GM12892 (cell line): ENCODE measurements around the gene TCAP.
A peak's percentile ranks its signal among the peaks of the same experiment; 100 is the strongest.

Experiments
- DNase-seq: peaks from one replicate; pipeline ENCODE4 v3.0.0; 2011; ENCODE audit not compliant: insufficient read length
- FAIRE-seq: peaks from 2 replicates; lab custom pipeline; 2011; peaks lifted over from hg19 to GRCh38; lab: Jason Lieb, UNC
- POLR2A ChIP-seq: IDR thresholded peaks from 2 replicates; pipeline ENCODE4 v1.6.1; 2011; ENCODE audit warnings: low read depth, low read length, control low read depth
- POLR2AphosphoS5 ChIP-seq: IDR thresholded peaks from 2 replicates; pipeline ENCODE4 v1.6.1; 2011; ENCODE audit warnings: low read depth, low read length, control low read depth
- TAF1 ChIP-seq: IDR thresholded peaks from 2 replicates; pipeline ENCODE4 v1.6.1; 2011; ENCODE audit warnings: low read depth, mild to moderate bottlenecking, control low read depth, low read length, borderline replicate concordance

The TCAP gene

DNA sequence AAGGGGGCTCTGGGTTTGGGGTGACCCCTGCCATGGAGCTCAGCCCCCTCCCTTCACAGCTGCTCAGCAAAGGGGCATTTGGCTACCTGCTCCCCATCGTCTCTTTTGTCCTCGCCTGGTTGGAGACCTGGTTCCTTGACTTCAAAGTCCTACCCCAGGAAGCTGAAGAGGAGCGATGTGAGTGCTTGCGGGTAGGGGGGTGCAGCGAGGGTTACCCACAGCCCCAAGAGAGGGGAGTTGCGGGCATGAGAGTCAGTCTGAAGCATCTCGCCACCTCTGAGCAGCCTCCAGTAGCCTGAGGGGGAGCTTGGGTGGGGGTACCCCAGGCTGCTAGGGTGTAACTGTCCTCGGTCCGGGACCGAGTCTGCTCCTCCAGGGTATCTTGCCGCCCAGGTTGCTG is 6.8 kb upstream of the TCAP start:
- DNase-seq = no peak
- TF ChIP-seq TAF1 (no peak), POLR2A (no peak), POLR2AphosphoS5 (no peak)
- FAIRE-seq = no peak

DNA sequence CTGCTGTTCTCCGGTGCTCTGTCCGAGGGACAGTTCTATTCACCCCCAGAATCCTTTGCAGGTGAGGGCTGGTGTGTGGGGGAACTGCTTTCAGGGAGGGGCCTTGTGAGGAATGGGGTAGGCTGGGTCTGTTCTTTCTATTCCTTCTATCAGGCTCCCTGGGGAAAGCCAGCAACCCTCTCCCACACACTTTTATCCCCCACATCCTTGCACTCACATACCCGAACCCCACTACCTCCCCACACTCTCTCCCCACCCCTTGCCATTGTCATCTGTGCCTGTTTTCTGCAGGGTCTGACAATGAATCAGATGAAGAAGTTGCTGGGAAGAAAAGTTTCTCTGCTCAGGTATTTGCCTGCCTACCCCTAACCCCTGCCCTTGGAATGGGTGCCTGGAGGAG is 6.4 kb upstream of the TCAP start:
- DNase-seq = no peak
- peak; percentile 21 for FAIRE-seq
- TF ChIP-seq POLR2A (no peak), TAF1 (no peak), POLR2AphosphoS5 (no peak)

DNA sequence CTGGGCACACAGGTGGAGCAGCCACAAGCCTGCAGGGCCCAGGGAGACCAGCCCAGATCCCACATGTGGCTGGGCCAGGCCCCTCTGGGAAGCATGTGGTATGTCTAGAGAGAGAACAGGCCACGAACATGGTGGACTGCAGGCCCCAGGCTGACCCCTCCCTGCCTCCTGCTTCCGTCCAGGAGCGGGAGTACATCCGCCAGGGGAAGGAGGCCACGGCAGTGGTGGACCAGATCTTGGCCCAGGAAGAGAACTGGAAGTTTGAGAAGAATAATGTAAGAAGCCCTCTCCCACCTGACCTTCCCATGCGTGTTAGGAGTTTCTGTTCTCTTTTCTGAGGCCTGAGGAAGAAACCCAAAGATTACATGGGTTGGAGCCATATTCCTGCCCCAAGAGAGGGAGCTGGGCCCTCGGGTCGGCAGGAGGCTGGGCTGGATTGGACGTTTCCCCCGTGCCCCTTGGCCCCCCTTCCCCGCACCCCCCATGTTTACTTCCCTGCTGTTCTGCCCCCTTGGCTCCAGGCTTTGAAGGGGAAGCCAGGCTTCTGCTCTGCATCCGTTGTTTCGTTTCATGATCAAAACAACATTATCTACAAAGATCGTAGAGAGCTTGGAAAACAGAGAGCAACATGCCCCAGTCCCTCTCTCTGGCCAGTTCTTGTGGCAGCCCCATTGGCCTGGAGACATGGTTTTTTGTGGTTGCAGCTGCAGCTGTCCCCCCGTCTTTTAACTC is 5.7 kb upstream of the TCAP start:
- TF ChIP-seq POLR2A = no peak
- TF ChIP-seq TAF1 = no peak
- TF ChIP-seq POLR2AphosphoS5 = no peak
- FAIRE-seq (no peak), DNase-seq (no peak)

DNA sequence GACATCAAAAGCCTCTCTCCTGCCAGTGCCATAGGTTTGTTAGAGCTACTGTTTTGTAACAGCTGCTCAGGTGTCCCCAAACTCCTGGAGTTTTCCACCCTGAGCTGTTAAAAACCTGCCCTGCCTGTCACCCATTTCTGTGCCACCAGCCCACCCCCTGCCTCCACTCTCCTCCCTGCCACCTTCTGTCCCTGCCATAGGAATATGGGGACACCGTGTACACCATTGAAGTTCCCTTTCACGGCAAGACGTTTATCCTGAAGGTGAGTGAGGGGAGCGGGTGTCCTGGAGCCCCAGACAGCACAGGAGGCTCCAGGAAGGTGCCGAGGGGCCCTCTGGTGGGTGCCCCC is 5.2 kb upstream of the TCAP start:
- TF ChIP-seq TAF1 (no peak), POLR2A (no peak), POLR2AphosphoS5 (no peak)
- DNase-seq (no peak), FAIRE-seq (no peak)

DNA sequence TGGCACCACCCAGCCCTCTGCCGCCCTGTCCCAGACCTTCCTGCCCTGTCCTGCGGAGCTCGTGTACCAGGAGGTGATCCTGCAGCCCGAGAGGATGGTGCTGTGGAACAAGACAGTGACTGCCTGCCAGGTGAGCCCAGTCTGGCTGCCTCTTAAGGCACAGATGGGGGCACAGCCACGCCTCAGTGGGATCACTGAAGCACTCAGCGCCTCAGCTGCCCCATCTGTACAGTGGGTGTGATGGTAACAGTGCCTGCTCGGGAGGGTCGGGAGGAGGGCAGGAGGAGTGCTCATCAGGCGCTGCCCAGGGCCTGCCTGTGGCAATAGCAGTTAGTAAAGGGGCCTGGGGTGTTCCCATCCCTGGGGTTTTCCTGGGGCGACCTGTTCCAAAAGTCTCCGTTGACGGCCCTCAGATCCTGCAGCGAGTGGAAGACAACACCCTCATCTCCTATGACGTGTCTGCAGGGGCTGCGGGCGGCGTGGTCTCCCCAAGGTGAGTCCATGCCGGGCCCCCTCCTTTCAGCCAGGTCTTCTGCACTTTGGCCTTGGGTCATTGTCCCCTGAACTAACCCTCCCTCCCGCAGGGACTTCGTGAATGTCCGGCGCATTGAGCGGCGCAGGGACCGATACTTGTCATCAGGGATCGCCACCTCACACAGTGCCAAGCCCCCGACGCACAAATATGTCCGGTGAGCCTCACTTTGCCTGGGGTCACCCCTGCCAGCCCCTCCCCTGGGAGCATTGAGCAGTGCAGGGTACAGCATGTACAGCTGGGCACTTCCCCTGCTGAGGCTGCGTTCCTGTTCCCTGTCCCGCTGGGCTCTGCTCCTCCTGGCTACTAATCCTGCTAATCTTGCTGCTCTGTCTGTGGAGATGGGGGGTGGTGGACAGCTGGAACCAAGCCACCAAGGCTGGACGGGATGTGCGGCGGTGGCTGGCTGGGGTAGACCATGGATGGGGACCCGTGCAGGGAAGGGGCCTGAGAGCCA is 4.5 kb upstream of the TCAP start:
- no peak for TF ChIP-seq TAF1
- TF ChIP-seq POLR2AphosphoS5 = no peak
- no peak for TF ChIP-seq POLR2A
- no peak for DNase-seq
- no peak for FAIRE-seq

DNA sequence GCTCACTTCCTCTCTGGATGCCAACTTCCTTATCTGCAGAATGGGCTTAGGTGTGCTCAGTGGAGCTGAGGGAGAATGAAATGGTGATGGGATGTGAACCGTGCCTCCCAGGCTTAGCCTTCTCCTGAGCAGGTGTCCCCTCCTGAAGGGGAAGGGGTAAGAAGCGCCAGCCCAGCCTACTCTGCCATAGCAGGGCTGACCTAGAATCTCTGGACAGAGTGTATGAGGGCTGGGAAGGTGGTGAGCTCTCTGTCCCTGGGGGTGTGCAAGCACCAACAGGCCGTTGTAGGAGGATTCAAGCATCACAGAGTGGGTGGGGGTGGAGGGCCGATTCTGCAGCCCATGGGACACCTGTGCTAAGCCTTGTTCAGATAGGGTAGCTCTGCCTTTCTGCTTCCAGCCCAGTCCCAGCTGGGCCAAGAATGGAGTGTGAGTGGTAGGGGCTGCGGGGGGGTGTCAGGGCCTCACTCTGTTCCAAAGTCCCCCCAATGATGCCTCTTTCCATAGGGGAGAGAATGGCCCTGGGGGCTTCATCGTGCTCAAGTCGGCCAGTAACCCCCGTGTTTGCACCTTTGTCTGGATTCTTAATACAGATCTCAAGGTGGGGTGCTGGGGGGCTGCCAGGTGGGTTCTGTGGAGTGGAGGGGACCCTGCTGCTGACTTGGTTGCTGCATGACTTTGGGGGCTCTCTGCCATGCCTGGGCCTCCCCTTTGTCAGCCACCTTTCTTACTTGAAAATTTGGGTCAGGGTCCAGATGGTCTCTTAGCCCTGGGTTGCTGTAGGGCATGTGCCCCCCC is 3.2 kb upstream of the TCAP start:
- DNase-seq = no peak

DNA sequence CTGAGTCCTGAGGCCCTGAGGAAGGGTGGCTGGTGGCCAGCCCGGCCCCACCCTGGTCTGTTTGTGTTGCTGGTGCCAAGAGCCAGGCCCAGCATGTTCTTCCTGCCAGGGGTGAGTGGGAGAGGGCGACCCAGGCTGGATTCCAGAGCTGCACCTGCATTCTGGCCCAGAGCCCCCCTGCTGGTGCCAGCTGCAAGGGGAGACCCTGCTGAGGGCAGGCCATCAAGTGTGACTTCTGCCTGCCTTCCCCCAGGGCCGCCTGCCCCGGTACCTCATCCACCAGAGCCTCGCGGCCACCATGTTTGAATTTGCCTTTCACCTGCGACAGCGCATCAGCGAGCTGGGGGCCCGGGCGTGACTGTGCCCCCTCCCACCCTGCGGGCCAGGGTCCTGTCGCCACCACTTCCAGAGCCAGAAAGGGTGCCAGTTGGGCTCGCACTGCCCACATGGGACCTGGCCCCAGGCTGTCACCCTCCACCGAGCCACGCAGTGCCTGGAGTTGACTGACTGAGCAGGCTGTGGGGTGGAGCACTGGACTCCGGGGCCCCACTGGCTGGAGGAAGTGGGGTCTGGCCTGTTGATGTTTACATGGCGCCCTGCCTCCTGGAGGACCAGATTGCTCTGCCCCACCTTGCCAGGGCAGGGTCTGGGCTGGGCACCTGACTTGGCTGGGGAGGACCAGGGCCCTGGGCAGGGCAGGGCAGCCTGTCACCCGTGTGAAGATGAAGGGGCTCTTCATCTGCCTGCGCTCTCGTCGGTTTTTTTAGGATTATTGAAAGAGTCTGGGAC is 2.4 kb upstream of the TCAP start:
- TF ChIP-seq POLR2A (no peak), POLR2AphosphoS5 (no peak)
- DNase-seq (no peak), FAIRE-seq (no peak)

More for the DNA sequence above, 3.2 kb upstream of the TCAP start:
- TF ChIP-seq POLR2A (no peak), TAF1 (no peak), POLR2AphosphoS5 (no peak)
- FAIRE-seq = no peak

DNA sequence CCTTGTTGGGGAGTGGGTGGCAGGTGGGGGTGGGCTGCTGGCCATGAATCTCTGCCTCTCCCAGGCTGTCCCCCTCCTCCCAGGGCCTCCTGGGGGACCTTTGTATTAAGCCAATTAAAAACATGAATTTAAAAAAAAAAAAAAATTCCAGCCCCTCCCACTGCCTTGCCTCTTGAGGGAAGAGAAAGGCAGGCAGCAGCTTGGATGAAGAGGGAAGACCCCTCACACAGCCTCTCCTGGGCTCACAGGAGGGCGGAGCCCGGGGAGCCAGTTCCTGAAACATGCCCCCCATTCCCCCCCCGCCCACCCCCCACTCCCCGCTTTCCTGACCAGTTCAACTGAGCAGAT is 1.8 kb upstream of the TCAP start:
- FAIRE-seq (no peak), DNase-seq (no peak)
- TF ChIP-seq POLR2AphosphoS5 = no peak
- no peak for TF ChIP-seq TAF1
- no peak for TF ChIP-seq POLR2A

DNA sequence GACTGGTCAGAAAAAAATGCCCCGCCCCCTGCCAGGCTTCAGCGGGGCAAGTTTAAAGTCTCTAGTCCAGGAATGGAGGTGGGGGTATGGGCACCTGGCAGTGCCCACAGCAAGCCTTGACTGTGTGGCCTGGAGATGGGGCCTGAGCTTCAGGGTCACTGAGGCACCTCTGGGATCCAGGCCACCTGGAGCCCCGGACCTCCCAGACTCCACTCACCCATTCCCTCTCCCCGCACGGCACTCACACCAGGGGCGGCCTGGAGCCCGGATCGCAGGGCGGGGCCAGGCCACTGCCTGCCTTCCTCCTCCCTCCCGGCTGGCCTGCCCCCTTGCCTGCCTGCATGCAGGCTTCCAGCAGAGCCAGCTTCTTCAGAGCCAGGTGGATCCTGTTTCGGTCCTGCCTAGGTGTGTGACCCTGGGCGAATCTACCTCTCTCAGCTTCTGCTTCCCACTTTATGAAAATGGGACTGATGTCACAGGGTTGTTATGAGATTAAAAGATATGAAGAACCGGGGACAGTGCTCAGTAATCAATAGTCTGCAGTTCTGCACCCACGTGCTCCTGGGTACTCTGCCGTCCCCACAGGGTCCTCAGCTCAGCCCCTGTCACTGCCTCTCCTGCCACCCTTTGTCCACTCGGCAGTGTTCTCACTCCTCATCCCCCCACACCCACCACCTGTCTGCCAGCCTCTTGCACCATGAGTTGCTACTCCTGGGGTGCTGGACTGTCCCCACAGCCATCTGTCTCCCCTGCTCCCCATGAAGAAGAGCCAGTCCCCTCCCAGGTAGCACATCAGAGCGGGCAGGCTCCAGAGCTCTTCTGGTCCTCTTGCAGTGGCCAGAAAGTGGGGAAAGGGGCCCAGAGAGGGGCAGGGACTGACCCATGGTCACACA is 1.2 kb upstream of the TCAP start:
- FAIRE-seq (no peak), DNase-seq (no peak)
- TF ChIP-seq TAF1 = no peak
- no peak for TF ChIP-seq POLR2AphosphoS5
- no peak for TF ChIP-seq POLR2A
